Osteocyte (in vitro differentiated cells): Measurements from ENCODE around the gene SARS2. TPM values are rescaled to one million over a fixed set of nuclear protein-coding genes. Genes with fewer than 3 reads are reported as not detected.

ENCODE experiments used
- DNase-seq: peaks from one replicate; pipeline ENCODE4 v3.0.0; 2021; ENCODE audit warnings: mixed read lengths; ENCODE audit not compliant: unreplicated experiment; ENCODE audit errors: extremely low spot score
- H3K27ac Mint-ChIP-seq: one replicate; pipeline ENCODE4 v1.8.0; 2021; ENCODE audit warnings: mild to moderate bottlenecking, mixed read lengths; ENCODE audit not compliant: unreplicated experiment
- H3K27me3 Mint-ChIP-seq: one replicate; pipeline ENCODE4 v1.8.0; 2021; ENCODE audit warnings: mixed read lengths; ENCODE audit not compliant: unreplicated experiment
- H3K36me3 Mint-ChIP-seq: one replicate; pipeline ENCODE4 v1.8.0; 2021; ENCODE audit warnings: mixed read lengths; ENCODE audit not compliant: unreplicated experiment
- H3K4me1 Mint-ChIP-seq: one replicate; pipeline ENCODE4 v1.8.0; 2021; ENCODE audit warnings: mixed read lengths; ENCODE audit not compliant: unreplicated experiment
- H3K4me3 Mint-ChIP-seq: one replicate; pipeline ENCODE4 v1.8.0; 2021; ENCODE audit warnings: mild to moderate bottlenecking, moderate library complexity, mixed read lengths; ENCODE audit not compliant: unreplicated experiment
- H3K9me3 Mint-ChIP-seq: one replicate; pipeline ENCODE4 v1.8.0; 2021; ENCODE audit warnings: mixed read lengths; ENCODE audit not compliant: unreplicated experiment
- total RNA-seq: library from RNA; stranded (reverse); gene quantifications from 2 replicates; pipeline ENCODE4 v1.2.1, GENCODE V29; 2021
- TF ChIP-seq, protein P1 (sequence below): fragments of 200-600 bp; sonication (generic); IDR thresholded peaks from 2 replicates; pipeline ENCODE4 v1.5.0; 2021; ENCODE audit warnings: antibody characterized with exemption, mild to moderate bottlenecking, moderate library complexity

The SARS2 gene
- total RNA-seq, 1 donor from 2014 or later = 26.7 TPM

DNA sequence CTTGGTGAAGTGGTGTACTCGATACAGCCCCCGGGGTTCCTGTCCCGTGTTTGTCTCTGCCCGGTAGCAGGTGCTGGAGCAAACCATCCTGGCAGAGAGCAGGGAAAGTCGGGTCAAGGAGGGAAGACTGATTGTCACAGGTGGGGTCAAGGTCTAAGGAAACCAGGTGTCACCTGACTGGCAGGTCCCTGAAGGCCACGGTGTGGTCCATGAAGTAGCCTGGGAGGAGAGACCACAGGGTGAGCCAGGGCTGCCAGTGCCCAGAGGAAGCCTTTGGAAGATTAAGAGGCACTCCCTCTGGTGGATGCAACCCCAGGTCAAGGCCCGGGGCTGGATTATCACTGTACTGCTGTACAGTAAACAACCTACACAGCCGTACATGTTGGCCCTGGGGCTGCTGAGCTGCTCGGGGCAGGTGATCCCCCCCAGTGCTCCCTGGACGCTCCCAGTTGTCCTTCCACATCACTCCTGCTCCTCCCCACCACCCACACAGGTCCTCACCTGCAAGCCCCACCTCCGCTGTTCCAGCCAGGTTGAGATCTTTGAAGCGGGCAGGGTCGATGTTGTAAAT is 12.6 kb downstream of the SARS2 start:
- peaks cover 2% of the 10 kb centered on the region for H3K36me3 Mint-ChIP-seq
- H3K27me3 Mint-ChIP-seq = no peaks in the 10 kb centered on the region
- H3K27ac Mint-ChIP-seq = no peak overlapping the region
- TF ChIP-seq, protein P1, sequence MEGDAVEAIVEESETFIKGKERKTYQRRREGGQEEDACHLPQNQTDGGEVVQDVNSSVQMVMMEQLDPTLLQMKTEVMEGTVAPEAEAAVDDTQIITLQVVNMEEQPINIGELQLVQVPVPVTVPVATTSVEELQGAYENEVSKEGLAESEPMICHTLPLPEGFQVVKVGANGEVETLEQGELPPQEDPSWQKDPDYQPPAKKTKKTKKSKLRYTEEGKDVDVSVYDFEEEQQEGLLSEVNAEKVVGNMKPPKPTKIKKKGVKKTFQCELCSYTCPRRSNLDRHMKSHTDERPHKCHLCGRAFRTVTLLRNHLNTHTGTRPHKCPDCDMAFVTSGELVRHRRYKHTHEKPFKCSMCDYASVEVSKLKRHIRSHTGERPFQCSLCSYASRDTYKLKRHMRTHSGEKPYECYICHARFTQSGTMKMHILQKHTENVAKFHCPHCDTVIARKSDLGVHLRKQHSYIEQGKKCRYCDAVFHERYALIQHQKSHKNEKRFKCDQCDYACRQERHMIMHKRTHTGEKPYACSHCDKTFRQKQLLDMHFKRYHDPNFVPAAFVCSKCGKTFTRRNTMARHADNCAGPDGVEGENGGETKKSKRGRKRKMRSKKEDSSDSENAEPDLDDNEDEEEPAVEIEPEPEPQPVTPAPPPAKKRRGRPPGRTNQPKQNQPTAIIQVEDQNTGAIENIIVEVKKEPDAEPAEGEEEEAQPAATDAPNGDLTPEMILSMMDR = no peak
- H3K9me3 Mint-ChIP-seq = no peaks in the 10 kb centered on the region
- no peak overlapping the region for H3K4me3 Mint-ChIP-seq
- no peaks in the 10 kb centered on the region for H3K4me1 Mint-ChIP-seq
- DNase-seq = no peak

DNA sequence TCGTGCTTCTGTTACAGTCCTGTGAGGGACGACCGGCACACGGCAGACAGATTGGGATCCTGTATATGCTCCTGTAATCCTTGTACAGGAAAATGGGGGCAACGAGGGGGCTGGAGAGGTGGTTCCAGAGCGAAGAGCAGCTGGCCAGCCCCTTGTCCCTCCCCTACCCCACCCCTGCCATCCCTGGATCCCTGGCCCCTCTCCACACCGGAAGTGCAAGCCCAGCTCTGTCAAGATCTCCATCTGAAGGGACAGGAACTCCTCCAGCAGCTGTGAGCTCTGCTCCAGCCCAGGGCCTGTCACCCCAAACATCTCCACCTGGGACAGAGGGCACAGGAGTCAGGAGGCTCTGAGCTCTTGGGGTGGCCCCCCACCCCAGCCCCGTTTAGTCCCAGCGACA is 13.0 kb downstream of the SARS2 start:
- peaks cover 1% of the 10 kb centered on the region for H3K36me3 Mint-ChIP-seq
- no peak overlapping the region for H3K4me3 Mint-ChIP-seq
- H3K27ac Mint-ChIP-seq = no peak overlapping the region
- no peaks in the 10 kb centered on the region for H3K4me1 Mint-ChIP-seq
- DNase-seq = no peak
- TF ChIP-seq, protein P1 = no peak
- no peaks in the 10 kb centered on the region for H3K9me3 Mint-ChIP-seq
- H3K27me3 Mint-ChIP-seq = no peaks in the 10 kb centered on the region

DNA sequence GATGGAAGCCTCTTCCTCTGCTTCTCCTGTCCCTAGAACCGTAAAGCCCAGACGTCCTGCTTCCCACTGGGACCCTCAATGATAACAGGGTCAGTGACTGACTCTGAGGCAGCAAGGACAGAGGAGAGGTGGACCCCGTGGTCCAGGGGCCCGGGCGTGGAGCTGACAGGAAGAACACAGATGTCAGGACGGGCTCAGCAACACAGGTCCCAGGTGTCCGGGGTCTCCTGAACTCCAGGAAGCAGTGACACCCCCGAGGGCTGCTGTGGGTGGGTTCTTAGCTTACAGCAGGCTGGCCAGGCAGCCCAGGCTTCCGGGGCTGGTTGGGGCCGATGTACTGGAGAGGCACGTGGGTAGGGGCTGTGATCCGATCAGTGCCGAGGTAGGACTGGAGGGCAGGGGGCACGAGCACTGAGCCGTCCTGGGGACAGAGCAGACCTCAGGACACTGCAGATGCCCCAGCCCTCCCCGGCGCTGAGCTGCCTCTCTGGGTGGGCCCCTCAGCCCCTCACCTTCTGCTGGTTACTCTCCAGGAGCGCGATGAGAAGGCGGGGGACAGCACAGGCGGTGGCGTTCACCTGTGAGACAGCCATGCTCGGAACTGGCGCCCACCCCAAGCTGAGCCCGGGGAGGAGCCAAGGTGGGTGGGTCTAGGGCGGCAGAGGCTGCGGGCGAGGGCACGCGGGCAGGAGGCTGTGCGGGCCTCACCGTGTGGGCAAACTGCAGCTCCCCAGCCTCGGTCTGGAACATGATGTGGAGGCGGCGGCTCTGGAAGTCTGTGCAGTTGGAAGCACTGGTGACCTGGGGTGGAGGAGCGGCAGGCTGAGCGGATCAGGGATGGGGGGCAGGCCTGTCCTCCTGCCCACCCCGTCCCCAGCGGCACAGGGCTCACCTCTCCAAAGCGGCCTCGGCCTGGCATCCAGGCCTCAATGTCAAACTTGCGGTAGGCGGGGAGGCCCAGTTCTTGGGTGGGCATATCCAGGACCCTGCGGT is 14.9 kb downstream of the SARS2 start:
- DNase-seq = no peak
- H3K27ac Mint-ChIP-seq = no peak overlapping the region
- no peaks in the 10 kb centered on the region for H3K27me3 Mint-ChIP-seq
- TF ChIP-seq, protein P1 = no peak
- no peaks in the 10 kb centered on the region for H3K36me3 Mint-ChIP-seq
- H3K4me1 Mint-ChIP-seq = no peaks in the 10 kb centered on the region
- no peaks in the 10 kb centered on the region for H3K9me3 Mint-ChIP-seq
- H3K4me3 Mint-ChIP-seq = no peak overlapping the region

DNA sequence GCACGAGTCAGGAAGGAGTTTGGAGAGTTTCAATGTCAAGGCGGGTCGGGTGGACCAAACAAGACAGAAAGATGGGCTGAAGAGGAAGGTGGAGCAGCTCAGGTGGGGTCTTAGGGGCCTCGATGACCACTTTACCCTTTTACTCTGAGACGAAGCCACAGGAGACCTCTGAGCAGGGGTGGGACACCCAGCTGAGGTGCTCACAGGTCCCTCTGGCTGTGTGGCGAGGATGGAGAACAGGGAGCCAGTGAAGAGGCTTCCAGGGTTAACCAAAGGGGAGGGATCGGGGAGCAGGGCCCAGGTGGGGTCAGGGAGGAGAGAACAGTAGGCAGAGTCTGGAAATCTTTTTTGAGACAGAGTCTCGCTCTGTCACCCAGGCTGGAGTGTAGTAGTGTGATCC is 16.6 kb downstream of the SARS2 start:
- no peaks in the 10 kb centered on the region for H3K27me3 Mint-ChIP-seq
- DNase-seq = no peak
- H3K36me3 Mint-ChIP-seq = no peaks in the 10 kb centered on the region
- H3K9me3 Mint-ChIP-seq = no peaks in the 10 kb centered on the region
- TF ChIP-seq, protein P1 = no peak
- H3K27ac Mint-ChIP-seq = no peak overlapping the region
- H3K4me3 Mint-ChIP-seq = no peak overlapping the region
- no peaks in the 10 kb centered on the region for H3K4me1 Mint-ChIP-seq
